Activated CD4-positive, CD25-positive, alpha-beta regulatory T cell treated with anti-CD3 and anti-CD28 coated beads, Interleukin-2, amount 50 U/mL, for 24 hours (primary cell): ENCODE results near the gene CISTR.
"Not testable (repeated sequence)": the region's sequence is repeated elsewhere in the genome, so short reads cannot be mapped to it uniquely, and the experiment has no call there.

ENCODE experiments used
- ATAC-seq, 2 donors: fragments of 150-1000 bp; cut with Tn5 transposase; one replicate each; pipeline ENCODE4 v1.10.0; 2021; ENCODE audit warnings: mild to moderate bottlenecking in 1 of 2, moderate library complexity in 1 of 2

Gene CISTR

DNA sequence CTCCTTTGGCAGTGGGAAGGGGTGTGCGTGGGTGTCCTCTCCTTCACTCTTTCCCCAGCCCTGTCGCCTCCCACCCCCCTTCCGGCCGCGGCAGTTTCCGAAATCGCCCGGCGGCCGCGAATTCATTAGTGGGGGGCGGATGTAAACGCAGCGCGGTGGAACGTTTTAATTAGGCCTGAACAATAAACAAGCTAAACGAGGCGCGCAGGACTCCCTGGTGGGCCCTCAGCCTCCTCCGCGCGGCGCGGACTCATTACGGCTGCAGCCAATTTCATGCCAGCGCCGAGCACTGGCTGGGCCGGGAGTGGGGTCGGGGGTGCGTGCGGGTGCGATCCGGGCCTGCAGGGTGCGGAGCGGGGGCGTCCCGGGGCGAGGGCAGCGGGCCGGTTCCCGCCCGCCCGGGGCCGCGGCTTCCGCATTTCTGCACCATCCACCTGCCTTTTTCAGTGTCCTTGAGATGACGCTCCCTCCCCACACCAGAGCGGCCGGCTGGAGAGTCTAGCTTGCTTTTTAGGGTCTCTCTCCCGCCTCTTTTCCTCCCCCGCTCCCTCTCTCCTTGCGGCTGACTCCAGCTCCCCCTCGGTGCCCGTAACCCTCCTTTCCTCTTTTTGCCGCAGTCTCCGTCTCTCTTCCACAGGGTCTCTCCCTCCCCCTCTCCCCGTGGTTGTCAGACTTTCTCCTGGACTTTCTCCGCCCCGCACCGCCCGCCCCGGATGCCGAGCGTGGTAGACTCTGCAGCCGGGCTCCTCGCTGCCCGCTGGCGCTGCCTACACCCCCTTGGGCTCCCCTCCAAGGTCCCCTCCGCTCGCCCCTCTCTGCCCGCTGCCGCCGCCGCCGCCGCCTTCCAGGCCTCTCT lies at the start of gene CISTR:
TSS of gene CISTR (minus strand) at position 644 of the 856 bp plus-strand sequence.
- ATAC-seq, result peak; percentile 26 to 36

- ATAC-seq, result no peak
Measured at GRCh38 chr12:53798575-53798974, 46.8 kb upstream of the CISTR start.

- ATAC-seq, result no peak
Measured at GRCh38 chr12:53795927-53796326, 44.1 kb upstream of the CISTR start.

- ATAC-seq, result no peak
Measured at GRCh38 chr12:53793221-53793620, 41.4 kb upstream of the CISTR start.

- no peak for ATAC-seq
Measured at GRCh38 chr12:53791735-53792326, 40.1 kb upstream of the CISTR start.

DNA sequence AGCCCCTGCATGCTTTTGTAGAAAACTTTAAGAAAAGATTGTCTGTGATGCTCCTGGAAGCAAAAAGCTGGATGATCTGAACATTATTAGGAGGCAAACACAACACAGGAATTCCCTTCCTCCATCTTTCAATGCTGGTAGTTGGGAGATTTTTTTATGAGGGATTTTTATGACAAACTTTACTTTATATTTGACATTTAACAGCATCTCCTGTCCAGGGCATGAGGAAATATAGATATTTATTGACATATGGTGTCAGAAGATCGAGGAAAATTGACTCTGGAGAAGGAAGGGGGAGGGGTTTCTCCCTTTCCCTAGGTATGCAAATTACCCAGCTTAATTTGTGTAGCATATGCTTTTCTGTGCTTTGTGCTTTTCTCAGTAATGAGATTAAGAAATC lies 37.8 kb upstream of the CISTR start:
- ATAC-seq, result no peak

GRCh38 chr12:53788892-53789291 lies 37.1 kb upstream of the CISTR start:
- no peak for ATAC-seq

DNA sequence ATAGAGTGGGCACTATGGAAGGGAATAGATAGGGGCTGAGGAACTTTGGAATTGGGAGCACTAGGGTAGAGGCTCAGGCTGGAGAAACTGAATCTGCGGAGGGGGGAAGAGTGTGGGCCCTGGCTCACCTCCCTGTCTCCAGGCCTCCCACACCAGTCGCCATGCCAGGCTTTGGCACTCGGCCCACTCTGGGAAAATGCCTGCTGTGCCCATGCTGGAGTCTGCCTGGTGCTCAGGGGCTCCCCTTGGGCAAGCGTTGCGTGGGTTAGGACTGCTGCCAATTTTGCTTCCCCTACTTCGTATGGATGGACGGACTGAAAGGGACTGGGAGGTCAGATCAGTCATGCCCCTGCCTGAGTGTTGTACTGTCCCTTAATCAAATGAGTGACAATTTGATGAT lies 34.6 kb upstream of the CISTR start:
- ATAC-seq, result no peak

DNA sequence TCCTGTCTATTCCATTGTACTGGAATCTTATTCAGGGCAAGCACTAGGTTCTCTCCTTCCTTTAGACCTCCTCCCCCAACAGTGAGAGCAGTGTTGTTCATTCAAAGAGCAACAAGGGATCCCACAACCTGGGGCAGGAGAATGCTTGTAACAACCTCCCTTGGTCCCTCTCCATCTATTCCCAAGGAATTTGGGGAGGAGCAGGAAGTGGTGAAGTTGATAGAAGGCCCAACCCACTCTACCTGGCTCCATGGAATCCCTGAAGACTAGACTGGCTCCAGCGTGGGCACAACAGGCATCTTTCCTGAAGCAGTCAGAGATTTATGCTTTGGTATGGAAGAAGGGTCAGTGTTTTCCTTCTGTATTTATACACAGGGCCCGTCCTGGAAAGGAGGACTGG lies 33.4 kb upstream of the CISTR start:
- no peak for ATAC-seq

DNA sequence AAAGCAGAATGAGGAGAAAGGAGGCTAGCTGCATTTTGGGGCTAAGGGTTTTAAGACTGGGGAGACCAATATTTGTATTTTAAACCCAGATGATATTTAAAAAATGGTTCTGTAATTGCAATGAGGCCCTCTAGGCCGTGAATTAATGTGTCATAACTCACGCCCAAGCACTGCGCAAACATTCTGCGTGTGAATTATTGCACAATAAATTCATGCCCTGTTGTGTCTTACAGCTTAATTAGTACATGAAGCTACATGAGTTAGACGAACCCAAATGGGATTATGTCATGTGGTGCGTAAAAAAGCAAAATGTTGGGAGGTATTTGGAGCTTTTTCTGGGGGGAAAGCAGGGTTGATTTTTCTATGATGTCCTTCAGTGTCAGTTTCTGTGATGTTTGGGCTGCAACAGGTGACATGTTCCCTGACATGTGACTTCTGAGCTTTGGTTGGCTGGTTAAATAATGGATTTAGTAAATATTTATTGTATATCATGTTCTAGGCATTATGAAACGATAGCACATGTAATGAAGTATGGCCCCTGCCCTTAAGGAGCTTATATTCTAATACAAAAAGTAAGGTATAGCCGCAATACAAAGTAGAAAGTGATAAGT lies 30.4 kb upstream of the CISTR start:
- ATAC-seq, result no peak

DNA sequence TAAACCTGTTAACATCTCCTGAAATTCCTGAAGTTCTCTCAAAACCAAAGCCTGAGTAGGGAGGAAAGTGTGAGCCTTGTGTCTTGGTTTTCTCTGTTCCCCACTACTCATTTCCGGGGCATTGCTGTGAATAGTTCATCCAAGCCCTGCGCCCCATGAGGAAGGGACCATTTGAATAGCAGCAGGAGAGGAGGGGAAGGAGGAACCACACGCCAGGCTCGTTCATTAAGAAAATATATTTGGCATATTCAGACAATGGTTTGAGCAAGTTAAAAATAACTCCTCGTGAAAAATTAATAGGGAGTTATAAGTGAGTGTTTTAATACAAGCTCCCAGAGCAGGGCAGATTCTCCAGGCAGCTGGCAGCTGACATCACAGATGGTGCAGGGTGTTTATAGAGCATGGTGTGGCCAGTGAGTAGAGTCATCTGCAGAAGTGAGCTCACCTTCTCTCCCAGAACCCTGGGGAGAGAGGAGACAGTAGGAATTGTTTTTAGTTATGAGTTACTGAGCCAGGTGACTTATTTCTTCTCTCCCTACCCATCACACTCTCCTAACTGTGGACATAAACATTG lies 29.5 kb upstream of the CISTR start:
- ATAC-seq, result no peak

DNA sequence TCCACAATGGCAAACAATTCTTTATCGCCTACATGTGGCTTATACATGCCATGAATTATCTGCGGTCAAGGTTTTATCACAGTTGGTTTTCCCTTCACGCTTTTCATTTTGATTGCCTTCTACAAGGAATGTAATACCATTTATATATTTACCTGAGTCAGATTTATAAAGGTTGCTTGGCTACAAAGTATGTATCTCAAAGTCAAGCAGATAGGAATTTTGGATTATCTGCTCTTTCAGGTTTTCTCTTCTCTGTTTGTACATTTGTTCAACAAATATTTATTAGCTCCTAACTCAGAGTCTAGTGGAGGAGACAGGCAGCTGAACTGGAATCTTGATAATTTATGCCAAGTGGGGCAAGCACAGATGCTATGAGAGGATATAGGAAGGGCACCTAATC lies 28.5 kb upstream of the CISTR start:
- no peak for ATAC-seq

DNA sequence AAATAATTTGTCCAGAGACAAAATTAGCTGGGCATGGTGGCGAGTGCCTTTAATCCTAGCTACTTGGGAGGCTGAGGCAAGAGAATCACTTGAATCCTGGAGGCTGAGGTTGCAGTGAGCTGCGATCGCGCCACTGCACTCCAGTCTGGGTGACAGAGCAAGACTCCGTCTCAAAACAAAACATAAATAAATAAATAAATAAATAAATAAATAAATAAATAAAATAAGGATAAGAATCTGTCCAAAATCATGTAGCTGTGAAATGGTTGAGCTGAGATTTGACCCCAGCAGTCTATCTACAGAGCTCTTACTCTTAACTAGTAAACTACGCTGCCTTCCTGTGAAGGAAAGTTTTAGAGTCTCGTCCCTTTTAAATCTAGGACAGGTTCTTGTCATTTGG lies 27.9 kb upstream of the CISTR start:
- ATAC-seq, result not testable (repeated sequence)

GRCh38 chr12:53777936-53778644 lies 26.3 kb upstream of the CISTR start:
- no peak for ATAC-seq

DNA sequence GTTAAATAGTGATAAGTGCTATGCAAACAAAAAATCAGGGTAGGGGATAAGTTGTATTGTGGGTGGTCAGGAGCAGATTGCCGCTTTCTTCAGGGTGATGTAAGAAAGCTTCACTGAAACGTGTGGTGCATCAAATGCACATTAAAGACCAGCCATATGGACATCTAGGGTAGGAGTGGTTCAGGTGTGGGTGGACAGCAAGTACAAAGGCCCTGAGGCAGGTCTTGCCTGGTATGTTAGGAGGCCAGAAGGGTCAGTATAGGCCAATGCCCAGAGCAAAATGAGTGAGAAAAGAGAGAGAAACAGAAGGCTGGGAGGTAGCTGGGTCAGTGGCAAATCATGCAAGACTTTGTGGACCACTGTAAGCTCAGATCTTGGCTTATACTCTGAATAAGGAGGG lies 25.6 kb upstream of the CISTR start:
- no peak for ATAC-seq

GRCh38 chr12:53776872-53777271 lies 25.1 kb upstream of the CISTR start:
- no peak for ATAC-seq

- no peak for ATAC-seq
Measured at GRCh38 chr12:53775478-53776145, 23.8 kb upstream of the CISTR start.

GRCh38 chr12:53770281-53770680 lies 18.5 kb upstream of the CISTR start:
- ATAC-seq, result no peak

GRCh38 chr12:53768976-53769375 lies 17.2 kb upstream of the CISTR start:
- no peak for ATAC-seq

DNA sequence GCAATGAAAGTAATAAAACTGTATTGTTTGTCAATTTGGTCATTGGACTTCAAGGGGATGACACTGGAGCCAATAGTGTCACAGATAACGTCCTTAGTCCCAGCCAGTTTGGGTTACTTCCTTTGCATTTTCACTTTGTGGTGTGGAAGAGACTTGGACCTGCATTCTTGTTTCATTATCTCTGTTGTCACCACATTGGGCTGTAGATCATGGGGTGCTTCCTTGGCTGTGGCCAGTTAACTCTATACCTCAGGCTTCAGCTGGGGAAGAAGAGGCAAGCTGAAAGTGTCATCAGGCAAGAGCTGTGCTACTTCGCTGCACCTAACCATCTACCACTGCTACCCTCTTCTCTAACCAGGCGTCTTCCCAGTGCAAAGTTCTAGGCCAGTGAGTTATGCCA lies 15.1 kb upstream of the CISTR start:
- no peak for ATAC-seq

DNA sequence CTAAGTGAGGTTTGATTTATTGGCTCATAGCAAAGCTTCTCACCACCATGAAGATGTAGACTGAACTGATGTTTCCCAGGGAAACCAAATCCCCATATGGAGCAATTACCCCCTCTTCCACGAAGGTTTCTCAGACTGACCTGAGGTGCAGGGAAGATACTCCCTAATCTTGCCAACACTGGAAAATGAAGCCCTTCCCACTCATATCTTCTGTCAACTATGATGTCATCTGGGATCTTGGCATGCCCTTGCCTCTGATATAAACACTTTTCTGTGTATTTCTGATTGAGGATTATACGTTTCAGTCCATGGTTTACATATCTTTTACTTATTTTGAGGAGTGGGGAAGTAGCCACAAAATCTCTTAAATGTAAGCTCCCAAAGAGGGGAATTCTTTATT lies 14.1 kb upstream of the CISTR start:
- no peak for ATAC-seq

DNA sequence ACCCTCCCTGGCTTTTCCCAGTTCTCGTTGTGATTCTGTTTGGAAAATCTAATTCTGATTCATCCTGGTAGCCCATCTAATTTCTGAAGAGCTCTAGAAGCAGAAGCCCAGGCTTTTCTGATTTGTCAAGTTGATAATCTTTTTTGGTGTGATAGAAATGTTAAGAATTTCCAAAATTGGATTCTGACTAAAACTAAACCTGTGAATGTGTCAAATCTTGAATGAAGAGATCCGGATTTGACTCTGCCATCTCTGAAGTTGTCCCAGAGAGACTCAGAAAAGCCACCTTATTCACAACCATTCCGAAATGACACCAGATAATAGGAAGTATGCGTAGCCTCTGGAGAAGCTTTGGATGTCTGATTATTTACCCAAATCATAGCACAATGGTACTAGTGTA lies 12.8 kb upstream of the CISTR start:
- ATAC-seq, result no peak
